ENCODE measurements around the gene PRICKLE2.

Gene PRICKLE2

DNA sequence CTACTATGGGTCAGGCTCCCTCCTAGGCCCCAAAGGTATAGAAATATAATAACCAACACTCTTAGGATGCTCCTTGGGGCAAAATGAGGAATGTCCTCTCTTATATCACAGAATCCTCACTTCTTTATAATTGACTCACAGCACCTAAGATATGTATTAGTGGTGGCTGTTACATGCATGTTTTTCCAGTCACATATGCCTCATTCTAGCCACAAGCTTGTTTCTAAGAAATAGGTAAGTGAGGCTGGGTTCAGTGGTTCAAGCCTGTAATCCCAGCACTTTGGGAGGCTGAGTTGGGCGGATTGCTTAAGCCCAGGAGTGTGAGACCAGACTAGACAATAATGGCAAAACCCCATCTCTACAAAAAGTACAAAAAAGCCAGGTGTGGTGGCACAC lies 144.0 kb downstream of the PRICKLE2 start:
- no peak for DNase-seq (ENCODE audit: low spot score)
- no peak overlapping the region for H3K27ac ChIP-seq
- H3K4me3 ChIP-seq, result no peak overlapping the region
- TF ChIP-seq, protein P1, sequence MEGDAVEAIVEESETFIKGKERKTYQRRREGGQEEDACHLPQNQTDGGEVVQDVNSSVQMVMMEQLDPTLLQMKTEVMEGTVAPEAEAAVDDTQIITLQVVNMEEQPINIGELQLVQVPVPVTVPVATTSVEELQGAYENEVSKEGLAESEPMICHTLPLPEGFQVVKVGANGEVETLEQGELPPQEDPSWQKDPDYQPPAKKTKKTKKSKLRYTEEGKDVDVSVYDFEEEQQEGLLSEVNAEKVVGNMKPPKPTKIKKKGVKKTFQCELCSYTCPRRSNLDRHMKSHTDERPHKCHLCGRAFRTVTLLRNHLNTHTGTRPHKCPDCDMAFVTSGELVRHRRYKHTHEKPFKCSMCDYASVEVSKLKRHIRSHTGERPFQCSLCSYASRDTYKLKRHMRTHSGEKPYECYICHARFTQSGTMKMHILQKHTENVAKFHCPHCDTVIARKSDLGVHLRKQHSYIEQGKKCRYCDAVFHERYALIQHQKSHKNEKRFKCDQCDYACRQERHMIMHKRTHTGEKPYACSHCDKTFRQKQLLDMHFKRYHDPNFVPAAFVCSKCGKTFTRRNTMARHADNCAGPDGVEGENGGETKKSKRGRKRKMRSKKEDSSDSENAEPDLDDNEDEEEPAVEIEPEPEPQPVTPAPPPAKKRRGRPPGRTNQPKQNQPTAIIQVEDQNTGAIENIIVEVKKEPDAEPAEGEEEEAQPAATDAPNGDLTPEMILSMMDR (IDR thresholded peaks at IDR 0.05), result no peak

DNA sequence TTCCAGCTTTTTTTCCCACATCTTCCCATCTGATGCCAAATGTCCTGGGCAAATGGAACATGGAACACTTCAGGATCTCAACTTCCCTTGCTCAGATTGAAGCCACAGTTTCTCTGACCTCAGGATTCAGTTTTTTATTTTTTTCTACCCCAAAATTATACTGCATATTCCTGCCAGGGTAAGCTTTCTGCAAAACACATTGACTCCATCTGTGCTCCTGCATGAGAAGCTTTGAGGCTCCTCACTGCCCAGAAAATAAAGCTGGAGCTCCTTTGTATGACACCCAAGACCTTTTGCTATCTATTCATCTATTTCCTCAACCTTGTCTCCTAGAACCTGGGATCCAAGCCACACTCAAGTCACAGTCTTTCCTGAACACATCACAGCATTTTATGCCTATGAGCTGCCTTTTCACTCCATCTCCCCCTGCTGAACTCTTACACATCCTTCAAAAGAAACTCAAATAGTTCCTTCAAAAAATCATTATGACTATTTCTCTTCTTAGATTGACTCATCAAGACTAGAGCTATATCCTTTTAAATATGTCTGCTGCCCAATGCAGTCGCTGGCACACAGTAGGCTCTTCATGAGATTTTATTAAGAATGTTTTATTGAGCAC lies 144.5 kb downstream of the PRICKLE2 start:
- TF ChIP-seq, protein P1 (IDR thresholded peaks at IDR 0.05), result no peak
- no peak overlapping the region for H3K27ac ChIP-seq

GRCh38 chr3:64079369-64080150 lies 145.7 kb downstream of the PRICKLE2 start:
- H3K27ac ChIP-seq, result no peak overlapping the region
- H3K4me3 ChIP-seq, result no peak overlapping the region
- TF ChIP-seq, protein P1 (IDR thresholded peaks at IDR 0.05), result no peak
- no peak for DNase-seq (ENCODE audit: low spot score)

More for the DNA sequence above, 144.5 kb downstream of the PRICKLE2 start:
- no peak overlapping the region for H3K4me3 ChIP-seq
- no peak for DNase-seq (ENCODE audit: low spot score)

- TF ChIP-seq, protein P1 (IDR thresholded peaks at IDR 0.05), result no peak
- H3K27ac ChIP-seq, result no peak overlapping the region
- H3K4me3 ChIP-seq, result no peak overlapping the region
- no peak for DNase-seq (ENCODE audit: low spot score)
Measured at GRCh38 chr3:64078966-64079365, 146.3 kb downstream of the PRICKLE2 start.

GRCh38 chr3:64074895-64075679 lies 150.2 kb downstream of the PRICKLE2 start:
- no peak overlapping the region for H3K4me3 ChIP-seq
- TF ChIP-seq, protein P1 (IDR thresholded peaks at IDR 0.05), result no peak
- DNase-seq (ENCODE audit: low spot score), result no peak
- no peak overlapping the region for H3K27ac ChIP-seq

GRCh38 chr3:64074060-64074459 lies 151.2 kb downstream of the PRICKLE2 start:
- H3K27ac ChIP-seq, result no peak overlapping the region
- no peak for DNase-seq (ENCODE audit: low spot score)
- TF ChIP-seq, protein P1 (IDR thresholded peaks at IDR 0.05), result no peak
- no peak overlapping the region for H3K4me3 ChIP-seq

All from coronary artery (tissue), 2 donors.